DMS153 treated with DMSO at 0.1 percent for 48 hours (cell line): Measurements from ENCODE around the gene PPP4R1.
"Not testable (repeated sequence)": the region's sequence is repeated elsewhere in the genome, so short reads cannot be mapped to it uniquely, and the experiment has no call there.

ENCODE experiments used
- DNase-seq: peaks from one replicate; lab custom pipeline; 2025; ENCODE audit not compliant: unreplicated experiment; lab: John Stamatoyannopoulos, UW

Gene PPP4R1

DNA sequence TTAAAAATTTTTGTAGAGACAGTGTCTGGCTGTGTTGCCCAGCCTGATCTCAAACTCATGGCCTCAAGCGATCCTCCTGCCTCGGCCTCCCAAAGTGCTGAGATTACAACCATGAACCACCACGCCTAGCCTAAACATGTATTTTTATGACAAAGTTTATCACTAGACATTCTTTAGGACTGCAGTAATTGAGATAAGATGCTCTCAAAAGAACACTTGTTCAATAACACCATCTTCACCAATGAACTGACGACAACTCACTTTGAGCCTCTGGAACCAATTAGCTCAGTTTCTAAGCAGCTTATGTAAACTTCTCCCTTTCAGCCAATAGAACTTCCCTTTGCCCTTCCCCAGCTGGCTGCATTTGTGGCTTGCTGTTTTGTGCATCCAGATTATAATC, 15.3 kb upstream of the PPP4R1 start:
- DNase-seq: no peak

DNA sequence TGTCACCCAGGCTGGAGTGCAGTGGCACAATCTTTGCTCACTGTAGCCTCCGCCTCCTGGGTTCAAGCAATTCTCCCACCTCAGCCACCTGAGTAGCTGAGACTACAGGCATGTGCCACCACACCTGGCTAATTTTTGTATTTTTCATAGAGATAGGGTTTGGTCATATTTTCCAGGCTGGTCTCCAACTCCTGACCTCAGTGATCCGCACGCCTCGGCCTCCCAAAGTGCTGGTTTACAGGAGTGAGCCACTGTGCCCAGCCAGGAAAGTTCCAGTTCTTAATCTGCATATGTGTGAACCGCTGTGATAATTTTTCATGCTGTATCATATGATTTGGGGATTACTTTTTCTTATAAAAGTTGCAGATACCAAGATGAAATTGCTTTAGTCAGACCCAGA, 14.6 kb upstream of the PPP4R1 start:
- DNase-seq: no peak

DNA sequence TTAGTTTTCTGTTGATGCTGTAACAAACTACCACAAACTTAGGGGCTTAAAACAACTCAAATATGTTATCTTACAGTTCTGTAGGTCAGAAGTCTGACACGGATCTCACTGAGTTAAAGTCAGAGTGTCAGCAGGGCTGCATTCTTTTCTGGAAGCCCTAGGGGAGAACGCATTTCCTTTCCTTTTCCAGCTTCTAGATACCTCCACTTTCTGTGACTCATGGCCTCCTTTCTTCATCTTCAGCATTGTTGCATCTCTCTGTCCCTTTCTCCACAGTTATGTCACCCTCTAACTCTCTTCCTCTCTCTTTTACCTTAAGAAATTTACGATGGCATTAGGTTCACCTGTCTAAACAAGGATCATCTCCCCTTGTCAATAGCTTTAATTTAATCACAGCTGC, 13.3 kb upstream of the PPP4R1 start:
- no peak for DNase-seq

DNA sequence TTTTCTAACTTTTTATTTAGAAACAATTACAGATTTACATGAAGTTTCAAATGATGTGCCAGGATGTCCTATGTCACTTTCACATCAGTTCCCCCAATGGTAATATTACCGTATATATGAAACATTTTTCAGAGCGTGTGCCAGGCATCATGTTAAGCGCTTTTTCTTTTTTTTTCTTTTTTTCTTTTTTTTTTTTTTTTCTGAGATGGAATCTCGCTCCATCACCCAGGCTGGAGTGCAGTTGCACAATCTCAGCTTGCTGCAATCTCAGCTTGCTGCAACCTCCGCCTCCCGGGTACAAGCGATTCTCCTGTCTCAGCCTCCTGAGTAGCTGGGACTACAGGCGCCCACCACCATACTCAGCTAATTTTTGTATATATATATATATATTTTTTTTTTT, 5.6 kb upstream of the PPP4R1 start:
- no peak for DNase-seq

DNA sequence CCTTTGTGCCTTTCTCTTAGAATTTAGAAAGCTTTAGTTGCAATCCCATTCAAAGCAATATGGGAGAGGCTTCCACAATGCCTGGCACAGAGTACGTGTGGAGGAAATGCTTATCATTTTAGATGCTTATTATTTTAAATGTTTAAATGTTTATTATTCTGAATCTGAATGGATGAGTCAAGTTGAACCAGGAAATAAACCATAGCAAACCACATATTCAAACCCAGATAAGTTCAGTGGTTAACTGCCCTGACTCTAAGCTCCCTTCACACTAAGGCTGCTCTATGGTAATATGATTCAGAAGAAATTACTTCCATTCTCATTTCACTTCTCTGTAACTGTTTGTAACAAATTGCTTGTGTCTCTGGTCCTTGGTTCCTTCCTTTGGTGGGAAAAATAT, 5.2 kb upstream of the PPP4R1 start:
- no peak for DNase-seq

DNA sequence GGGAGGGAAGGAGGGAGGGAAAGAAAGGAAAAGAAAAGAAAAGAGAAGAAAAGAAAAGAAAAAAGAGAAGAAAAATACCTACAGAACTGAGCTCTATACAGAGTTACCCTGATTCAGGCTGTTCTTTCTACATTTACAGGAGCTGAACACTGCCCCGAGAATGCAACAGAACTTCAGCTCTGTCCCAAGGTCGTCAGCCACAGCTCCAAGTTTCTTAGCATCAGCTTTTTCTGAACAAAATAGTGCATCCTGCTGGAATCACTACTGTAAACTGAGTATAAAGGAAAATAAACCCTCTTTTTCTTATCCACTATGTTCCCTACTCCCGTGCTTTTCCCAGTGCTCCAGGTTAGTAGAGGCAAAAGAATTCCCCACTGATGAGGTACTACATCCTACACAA, 4.7 kb upstream of the PPP4R1 start:
- no peak for DNase-seq

DNA sequence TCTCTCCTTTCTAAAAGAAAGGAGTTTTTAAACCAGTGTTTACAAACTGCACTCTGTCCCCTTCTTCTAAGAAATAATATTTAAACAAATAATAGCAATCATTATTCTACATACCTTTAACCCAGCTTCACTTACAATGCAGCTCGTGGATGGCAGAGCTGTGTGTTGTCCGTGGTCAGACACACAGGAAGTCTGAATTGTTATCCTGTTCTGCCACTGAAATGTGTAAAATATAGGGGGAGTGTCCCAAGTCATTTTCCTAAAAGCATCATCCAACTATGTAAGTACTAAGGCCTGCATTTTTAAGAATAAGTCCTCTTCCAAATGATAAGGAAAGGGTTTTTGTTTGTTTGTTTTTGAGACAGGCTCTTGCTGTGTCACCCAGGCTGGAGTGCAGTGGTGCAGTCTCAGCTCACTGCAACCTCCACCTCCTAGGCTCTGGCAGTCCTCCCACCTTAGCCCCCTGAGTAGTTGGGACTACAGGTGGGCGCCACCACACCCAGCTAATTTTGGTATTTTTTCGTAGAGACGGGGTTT, 2.7 kb upstream of the PPP4R1 start:
- no peak for DNase-seq

DNA sequence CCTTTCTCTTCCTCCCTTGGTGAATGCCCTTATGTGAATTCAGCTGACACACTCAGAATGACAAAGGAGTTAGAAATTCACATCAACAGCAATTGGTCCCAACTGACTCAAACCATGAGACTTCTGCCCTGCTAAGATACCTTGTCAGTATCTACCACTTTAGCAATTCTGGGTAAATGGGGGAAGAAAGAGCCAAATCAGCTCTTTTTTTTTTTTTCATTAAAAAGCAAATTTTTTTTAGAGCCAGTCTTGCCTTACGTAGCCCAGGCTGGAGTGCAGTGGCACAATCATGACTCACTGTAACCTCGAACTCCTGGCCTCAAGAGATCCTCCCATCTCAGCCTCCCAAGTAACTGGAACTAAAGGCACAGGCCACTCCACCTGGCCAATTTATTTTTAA, 1.7 kb upstream of the PPP4R1 start:
- no peak for DNase-seq

DNA sequence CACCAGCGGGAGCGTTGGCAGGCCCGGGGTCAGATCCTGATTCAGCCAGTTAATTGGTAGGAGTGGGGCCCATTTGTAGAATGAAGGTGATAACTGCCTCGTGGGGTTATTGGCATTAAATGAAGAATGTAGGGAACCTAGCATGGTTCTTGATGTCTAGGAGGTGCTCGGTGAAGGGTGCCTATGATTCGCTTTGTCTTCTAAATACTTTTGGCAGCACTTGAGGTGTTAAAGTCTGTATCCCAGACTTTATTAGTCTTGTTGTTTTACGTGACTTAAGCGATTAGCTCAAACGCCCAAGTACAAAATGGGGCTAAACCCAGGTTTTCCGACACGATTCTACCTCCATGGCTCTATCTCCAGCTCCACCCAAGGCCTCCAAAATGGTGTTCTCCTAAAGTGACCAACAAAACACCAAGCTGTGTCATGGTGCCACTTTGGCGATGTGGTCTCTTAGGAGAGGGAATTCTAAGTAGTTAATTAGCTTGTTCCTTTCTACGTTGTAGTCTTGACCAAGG, 980 bp upstream of the PPP4R1 start:
- no peak for DNase-seq

DNA sequence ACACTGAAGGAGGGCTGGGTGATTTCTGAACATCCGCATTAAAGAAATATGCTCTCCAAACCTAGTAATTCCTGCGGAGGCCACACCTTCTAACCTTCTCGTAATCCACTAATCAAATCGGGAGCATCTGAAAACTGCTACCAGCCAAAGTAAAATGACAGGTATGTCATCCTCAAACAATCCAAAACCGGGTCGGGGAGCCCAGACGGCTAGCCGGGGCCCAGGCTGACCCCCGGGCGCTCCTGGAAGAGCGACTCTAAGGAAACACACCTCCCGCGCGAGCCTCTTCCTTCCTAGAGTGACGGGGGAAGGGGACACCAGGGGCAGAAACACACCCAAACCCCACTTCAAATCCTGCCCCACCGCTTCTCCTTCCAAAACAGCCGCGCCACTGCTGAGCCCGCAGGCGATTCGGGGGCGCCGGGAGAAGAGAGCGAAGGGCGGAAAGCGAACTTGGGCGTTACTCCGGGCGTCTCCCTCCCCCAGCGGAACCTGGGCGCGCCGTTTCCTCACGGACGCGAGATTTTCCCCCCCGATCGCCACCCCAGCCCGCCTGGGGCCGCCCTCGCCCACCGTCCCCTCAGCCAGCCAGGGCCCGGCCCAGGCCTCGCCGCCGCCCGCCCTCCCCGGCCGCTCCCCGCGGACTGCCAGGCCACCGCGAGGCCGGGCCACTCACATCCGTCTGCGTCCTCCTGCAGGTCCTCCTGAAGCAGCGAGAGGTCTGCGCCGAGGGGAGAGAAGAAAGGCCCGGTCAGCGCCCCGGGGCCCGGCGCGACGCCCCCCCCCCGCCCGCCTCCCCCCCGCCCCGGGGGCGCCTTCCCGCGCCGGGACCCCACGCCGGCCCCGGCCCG, 584 bp downstream of the PPP4R1 start:
- no peak for DNase-seq

DNA sequence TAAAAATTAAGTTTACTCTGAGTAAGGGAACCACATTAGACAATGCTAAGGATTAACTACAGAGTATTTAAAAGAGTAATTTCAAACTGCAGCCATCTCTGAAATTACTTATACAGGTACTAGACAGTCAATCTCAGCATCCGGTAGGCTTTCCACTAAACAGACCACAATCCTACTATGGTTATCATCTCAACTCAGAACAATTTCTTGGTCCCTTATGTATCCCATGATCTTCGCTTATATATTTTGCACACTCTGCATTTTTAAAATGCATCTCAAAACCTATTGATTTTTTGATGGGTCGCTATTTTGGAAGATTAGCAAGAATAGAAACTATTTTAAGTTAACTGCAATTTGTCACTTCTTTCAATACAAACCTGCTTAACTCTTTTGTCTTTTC, 1.4 kb downstream of the PPP4R1 start:
- no peak for DNase-seq

DNA sequence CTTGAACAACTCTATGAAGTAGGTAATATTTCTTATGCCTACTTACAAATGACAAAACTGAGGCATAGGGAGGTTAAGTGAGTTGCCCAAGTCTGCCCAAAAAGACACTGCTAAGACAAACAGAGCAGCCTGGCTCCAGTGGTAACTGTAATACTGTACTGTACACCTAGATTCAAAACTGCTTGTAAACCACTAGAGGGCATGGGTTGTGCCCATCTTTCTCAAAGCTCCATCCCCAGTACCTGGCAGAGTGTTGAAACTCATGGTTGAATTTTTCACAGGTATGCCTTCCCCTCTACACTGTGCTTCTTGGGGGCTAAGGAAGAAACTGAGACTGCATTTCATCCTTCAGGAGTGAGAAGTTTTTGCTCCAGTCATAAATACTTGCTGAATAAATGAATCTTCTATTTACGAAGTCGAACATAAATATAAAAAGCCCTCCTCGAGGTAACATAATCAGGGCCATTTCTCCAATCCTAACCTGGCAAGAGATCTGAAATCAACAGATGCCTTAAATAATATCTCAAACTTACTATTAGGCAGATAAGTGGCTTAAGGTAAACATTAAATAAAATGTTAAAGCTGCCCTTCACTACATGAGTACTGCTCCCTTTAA, 2.0 kb downstream of the PPP4R1 start:
- peak; percentile 12 for DNase-seq

DNA sequence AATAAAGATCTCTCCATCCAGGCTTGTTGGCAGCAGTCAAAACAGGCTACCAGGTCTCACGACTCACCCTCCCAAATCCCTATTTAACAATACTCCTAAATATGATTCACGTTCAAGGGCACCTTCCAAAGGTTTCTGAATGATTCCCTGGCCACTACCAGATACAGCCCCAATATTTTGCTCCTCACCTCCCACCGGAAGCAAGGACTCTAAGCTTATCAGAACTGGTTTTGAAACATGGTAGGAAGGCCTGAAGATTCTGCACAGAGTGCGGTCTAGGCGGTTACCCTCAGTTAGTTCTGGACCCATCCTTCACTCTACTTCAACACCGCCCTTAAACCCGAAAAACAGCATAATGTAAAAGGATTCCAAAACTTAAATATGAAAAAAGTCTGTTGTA, 5.2 kb downstream of the PPP4R1 start:
- DNase-seq: no peak

DNA sequence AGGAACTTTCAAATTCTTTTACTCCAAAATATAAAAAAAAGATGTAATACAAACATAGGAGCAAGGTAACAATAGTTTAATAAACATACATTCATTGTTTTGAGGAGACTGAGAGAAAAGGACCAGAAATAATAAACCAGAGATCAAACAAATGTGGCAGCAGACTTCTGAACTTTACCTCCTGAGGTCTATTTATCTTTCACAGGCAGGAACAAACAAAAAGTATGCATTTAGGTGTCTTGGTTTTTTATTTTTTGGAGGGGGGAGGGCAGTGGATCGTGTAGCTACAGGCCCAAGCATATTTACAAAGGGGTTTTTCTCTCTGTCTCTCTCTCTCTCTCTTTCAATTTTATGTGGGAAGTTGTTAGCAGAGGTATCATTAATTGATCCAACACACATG, 5.6 kb downstream of the PPP4R1 start:
- DNase-seq: no peak

DNA sequence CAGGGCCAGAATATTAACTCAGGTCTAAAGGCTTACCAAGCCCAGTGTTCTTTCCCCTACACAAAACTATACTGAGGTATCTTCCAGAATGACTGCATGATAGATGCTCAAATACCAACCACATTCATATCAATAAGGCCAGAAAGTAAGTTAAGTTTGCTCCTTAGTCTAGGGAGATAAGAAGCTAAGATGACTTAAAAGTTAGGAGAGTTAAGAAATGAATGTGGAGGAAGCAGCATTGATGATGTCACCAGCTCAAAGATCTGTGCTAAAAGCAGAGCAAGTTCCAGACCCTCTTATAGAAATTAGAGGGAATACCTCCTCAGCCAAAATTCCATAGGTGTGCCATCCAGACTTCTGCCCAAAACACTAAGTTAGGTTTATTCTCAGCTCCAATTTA, 6.1 kb downstream of the PPP4R1 start:
- no peak for DNase-seq

DNA sequence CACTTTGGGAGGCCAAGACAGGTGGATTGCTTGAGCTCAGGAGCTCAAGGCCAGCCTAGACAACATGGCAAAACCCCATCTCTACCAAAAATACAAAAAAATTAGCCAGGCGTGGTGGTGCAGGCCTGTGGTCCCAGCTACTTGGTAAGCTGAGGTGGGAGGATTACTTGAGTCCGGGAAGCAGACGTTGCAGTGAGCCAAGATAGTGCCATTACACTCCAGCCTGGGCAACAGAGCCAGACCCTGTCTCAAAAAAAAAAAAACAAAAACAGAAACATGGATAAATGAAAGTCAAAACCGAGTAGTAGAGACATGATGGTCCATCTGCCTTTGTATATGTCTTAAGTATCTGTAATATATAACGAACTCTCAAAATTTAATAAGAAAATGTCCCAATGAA, 7.2 kb downstream of the PPP4R1 start:
- not testable (repeated sequence) for DNase-seq

DNA sequence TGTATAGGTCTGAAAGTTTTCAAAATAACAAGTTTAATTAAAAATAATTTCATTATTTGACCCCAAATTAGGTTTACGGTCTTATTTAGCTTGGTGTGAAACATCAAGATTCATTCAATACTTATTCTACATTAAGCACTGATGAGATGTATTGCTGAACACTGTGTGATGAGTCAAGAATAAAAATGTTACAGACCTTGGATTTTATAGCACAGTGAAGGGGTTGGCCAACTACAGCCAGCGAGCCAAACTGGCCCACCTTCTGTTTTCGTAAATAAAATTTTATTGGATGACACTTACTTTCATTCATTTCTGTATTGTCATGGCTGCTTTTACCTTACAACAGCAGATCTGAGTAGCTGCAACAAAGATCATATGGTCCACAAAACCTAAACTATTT, 8.3 kb downstream of the PPP4R1 start:
- DNase-seq: no peak

DNA sequence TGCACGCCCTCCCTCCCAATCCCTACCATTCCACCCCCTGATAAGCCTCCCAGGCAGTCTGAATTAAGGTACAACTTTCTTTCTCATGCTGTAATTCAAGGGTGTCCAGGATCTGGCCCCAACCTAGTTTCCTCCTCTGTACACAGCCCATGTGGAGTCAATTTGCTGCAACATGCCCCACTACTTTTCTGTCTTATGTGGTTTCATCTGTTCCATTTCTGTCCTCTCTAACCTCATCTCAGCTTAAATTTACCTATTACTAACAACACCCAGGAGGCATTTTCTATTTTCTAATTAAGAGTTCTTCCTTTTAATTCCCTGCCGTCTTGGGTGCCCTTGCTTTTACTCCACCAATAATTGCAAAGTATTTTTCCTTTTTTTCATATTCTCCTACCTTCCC, 10.0 kb downstream of the PPP4R1 start:
- no peak for DNase-seq

DNA sequence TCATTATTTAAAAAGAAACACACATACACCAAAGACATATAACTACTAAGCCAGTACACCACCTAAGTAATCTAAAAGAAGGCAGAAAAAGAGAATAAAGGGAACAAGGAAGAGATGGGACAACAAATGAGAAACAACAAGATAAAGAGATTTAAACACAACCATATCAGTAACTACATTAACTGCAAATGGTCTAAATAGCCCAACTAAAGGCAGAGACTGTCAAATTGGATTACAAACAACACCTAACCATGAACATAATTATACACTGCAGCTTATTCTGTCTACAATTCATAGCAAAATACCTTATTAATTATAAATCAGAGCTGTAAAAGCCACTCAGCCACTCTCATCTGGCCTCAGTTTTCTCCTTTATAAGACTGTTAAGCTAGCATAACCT, 15.0 kb downstream of the PPP4R1 start:
- DNase-seq: no peak

DNA sequence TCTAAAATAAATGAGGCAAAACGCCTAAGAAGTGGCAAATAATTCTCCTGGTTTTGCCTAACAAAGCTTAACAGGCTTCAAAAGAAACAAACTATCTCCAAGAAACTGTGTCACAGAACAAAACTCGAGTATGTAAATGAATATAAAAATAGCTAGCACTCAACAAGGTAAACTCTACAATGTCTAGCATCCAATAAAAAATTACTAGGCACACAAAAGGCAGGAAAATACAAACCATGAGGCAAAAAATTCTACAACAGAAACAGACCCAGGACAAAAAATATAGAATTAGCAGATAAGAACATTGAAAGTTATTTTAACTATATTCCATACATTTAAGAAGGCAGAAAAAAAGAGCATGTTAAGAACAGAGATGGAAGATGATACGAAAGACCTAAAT, 16.8 kb downstream of the PPP4R1 start:
- no peak for DNase-seq

DNA sequence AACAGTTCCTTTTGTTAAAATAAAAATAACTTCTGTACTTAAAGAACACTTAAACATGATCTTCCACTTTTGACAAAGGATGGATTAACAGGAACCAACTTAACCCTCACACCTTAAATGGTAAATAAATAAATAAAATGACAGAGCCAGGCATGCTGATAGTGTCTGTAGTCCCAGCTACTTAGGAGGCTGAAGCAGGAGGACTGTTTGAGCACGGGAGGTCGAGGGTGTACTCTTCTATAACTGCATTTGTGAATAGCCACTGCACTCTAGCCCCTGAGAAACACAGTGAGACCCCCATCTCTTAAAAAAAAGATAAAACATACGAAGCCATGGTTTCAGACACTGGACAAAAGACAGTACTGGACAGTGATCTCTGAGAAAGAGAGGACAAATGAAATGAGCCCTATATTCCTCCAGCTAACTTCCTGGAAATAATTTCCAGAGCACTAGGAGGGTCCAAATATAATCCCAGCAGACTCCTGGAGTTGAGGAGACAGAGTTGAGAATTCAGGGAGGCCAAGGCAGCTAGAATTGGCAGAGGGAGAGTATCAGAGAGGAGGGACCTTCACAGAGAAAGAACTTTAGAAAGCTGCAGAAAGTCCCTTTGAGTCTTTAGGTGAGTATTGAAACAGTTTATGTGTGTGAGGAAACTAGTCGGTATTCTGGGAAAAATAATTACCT, 17.4 kb downstream of the PPP4R1 start:
- DNase-seq: no peak

DNA sequence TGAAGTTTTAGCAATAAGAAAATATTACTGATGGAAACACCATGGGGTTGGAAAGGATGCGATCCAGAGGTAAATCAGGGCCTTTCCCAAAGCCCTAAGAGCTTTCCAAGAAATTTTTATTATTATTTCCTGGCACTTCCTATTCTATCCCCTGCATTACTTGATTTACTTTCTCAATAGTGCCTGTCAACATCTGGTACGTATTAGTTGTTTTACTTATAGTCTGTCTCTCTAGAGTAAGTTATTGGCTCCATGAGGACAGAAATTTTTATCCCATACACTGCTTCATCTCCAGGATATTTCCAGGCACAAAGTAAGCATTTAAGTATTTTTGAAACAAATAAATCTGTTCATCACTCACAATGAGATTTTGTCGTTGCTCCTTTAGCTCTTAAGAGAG, 18.1 kb downstream of the PPP4R1 start:
- no peak for DNase-seq
